ENCODE results near the gene DOCK4.

DNA sequence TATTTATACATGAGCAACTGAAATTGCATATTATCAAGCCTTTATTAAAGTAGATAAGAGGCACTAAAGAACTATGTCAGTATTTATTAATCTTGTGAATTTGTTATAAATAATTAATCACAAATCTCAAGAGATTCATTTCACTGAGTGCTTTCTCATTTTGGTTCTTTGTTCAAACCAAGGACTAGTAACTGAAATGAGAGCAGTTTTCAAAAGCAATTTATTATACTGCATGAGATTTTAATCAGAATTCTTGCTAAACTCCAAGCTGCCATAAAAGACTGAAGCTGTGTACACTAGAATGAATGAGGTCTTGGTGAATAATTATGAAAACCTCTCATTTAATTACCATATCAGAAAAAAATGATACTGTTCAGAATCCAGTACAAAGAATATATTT is 419.1 kb downstream of the DOCK4 start:
- TF ChIP-seq, protein P1, sequence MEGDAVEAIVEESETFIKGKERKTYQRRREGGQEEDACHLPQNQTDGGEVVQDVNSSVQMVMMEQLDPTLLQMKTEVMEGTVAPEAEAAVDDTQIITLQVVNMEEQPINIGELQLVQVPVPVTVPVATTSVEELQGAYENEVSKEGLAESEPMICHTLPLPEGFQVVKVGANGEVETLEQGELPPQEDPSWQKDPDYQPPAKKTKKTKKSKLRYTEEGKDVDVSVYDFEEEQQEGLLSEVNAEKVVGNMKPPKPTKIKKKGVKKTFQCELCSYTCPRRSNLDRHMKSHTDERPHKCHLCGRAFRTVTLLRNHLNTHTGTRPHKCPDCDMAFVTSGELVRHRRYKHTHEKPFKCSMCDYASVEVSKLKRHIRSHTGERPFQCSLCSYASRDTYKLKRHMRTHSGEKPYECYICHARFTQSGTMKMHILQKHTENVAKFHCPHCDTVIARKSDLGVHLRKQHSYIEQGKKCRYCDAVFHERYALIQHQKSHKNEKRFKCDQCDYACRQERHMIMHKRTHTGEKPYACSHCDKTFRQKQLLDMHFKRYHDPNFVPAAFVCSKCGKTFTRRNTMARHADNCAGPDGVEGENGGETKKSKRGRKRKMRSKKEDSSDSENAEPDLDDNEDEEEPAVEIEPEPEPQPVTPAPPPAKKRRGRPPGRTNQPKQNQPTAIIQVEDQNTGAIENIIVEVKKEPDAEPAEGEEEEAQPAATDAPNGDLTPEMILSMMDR (optimal IDR thresholded peaks at IDR 0.05 in 1 of 3, IDR thresholded peaks at IDR 0.05 in 1 of 3, conservative IDR thresholded peaks at IDR 0.05 in 1 of 3; ENCODE audit: extremely low read depth in 1 of 3, insufficient read depth in 2 of 3, low read length in 3 of 3) = no peak
- no peak for TF ChIP-seq EZH2 (IDR thresholded peaks at IDR 0.05; ENCODE audit: low read length)
